Endodermal cell (in vitro differentiated cells): Measurements from ENCODE around the gene TBC1D2B. TPM values are rescaled to one million over a fixed set of nuclear protein-coding genes. Genes with fewer than 3 reads are reported as not detected.

ENCODE experiments used
- DNase-seq: peaks from one replicate; pipeline ENCODE4 v3.0.0-alpha.2; 2017
- H3K27ac ChIP-seq: 2 replicates; pipeline ENCODE4 v1.5.1; 2013; ENCODE audit warnings: mild to moderate bottlenecking, low read depth, low read length, moderate library complexity
- H3K27me3 ChIP-seq: 2 replicates; pipeline ENCODE4 v1.6.1; 2013; ENCODE audit warnings: mild to moderate bottlenecking, low read length, moderate library complexity; ENCODE audit not compliant: insufficient read depth, control insufficient read depth, poor library complexity, severe bottlenecking
- H3K36me3 ChIP-seq: 2 replicates; pipeline ENCODE4 v1.7.0; 2013; ENCODE audit warnings: mild to moderate bottlenecking, low read length, moderate library complexity; ENCODE audit not compliant: control insufficient read depth, insufficient read depth
- H3K4me1 ChIP-seq: one replicate; pipeline ENCODE4 v1.7.0; 2013; ENCODE audit warnings: low read length; ENCODE audit not compliant: control insufficient read depth, insufficient read depth
- H3K4me3 ChIP-seq: 2 replicates; pipeline ENCODE4 v1.5.1; 2013; ENCODE audit warnings: mild to moderate bottlenecking, low read length, moderate library complexity
- H3K9ac ChIP-seq: 2 replicates; pipeline ENCODE4 v1.6.1; 2013; ENCODE audit warnings: mild to moderate bottlenecking, low read length, moderate library complexity; ENCODE audit not compliant: poor library complexity, severe bottlenecking; ENCODE audit errors: extremely low read depth
- H3K9me3 ChIP-seq: 2 replicates; pipeline ENCODE4 v1.6.1; 2013; ENCODE audit warnings: mild to moderate bottlenecking, low read length, moderate library complexity; ENCODE audit not compliant: control insufficient read depth
- H3K27ac Mint-ChIP-seq: 2 replicates; pipeline ENCODE4 v1.8.0; 2020; ENCODE audit warnings: mixed read lengths
- H3K27me3 Mint-ChIP-seq: 2 replicates; pipeline ENCODE4 v1.8.0; 2021; ENCODE audit warnings: mild to moderate bottlenecking, mixed read lengths; ENCODE audit not compliant: insufficient read depth
- H3K36me3 Mint-ChIP-seq: 2 replicates; pipeline ENCODE4 v1.8.0; 2020; ENCODE audit warnings: low read depth, mixed read lengths
- H3K4me1 Mint-ChIP-seq: 2 replicates; pipeline ENCODE4 v1.8.0; 2020; ENCODE audit warnings: mixed read lengths
- H3K4me3 Mint-ChIP-seq: 2 replicates; pipeline ENCODE4 v1.8.0; 2020; ENCODE audit warnings: mild to moderate bottlenecking, moderate library complexity, mixed read lengths
- H3K9me3 Mint-ChIP-seq: 2 replicates; pipeline ENCODE4 v1.8.0; 2020; ENCODE audit warnings: mild to moderate bottlenecking, mixed read lengths
- CTCF ChIP-seq: fragments of 200-600 bp; sonication (generic); conservative IDR thresholded peaks from 2 replicates; pipeline ENCODE4 v1.5.0; 2021; ENCODE audit warnings: antibody characterized with exemption, mild to moderate bottlenecking
- WGBS, 2 experiments: methylation state at CpG; one replicate each; pipeline versions ENCODE4 v1.1.5 to v1.1.7; 2013; ENCODE audit warnings: missing lambda C conversion rate in 2 of 2, mixed read lengths in 1 of 2; ENCODE audit not compliant: insufficient coverage in 1 of 2, insufficient read length in 1 of 2; 5-methylcytosine and 5-hydroxymethylcytosine counted together
- total RNA-seq, 2 donors: library from RNA; stranded (reverse); fragmentation: NEBNext Ultra II Directional in 1 of 2; extraction: Animal tissue kit (Norgen Biotek cat#: 25700) in 1 of 2; gene quantifications; 2 replicates in 1 of 2; 3 replicates in 1 of 2; pipeline ENCODE4 v1.2.1, GENCODE V29; 2021

The TBC1D2B gene
- total RNA-seq, 2 donors from 2014 or later, result 13.8 to 23.8 TPM

- Histone ChIP-seq H3K27ac (no peak overlapping the region), H3K4me3 (no peak overlapping the region), H3K9ac (no peak overlapping the region), H3K36me3 (no peaks in the 10 kb centered on the region), H3K4me1 (peaks cover 19% of the 10 kb centered on the region), H3K9me3 (no peaks in the 10 kb centered on the region), H3K27me3 (no peaks in the 10 kb centered on the region)
- no peaks in the 10 kb centered on the region for H3K27me3 Mint-ChIP-seq
- DNase-seq, result peak; percentile 8
- peaks cover 2% of the 10 kb centered on the region for H3K36me3 Mint-ChIP-seq
- H3K4me1 Mint-ChIP-seq, result peaks cover 27% of the 10 kb centered on the region
- no peaks in the 10 kb centered on the region for H3K9me3 Mint-ChIP-seq
- H3K27ac Mint-ChIP-seq, result no peak overlapping the region
- no peak overlapping the region for H3K4me3 Mint-ChIP-seq
- 90 to 93% methylated on average over 3 to 5 of the region's 5 CpGs for WGBS, 2 experiments
- TF ChIP-seq CTCF, result no peak
Measured at GRCh38 chr15:78046796-78047341, 30.6 kb downstream of the TBC1D2B start.

- no peaks in the 10 kb centered on the region for H3K9me3 Mint-ChIP-seq
- no peak for DNase-seq
- TF ChIP-seq CTCF, result no peak
- Histone ChIP-seq H3K9me3 (no peaks in the 10 kb centered on the region), H3K36me3 (no peaks in the 10 kb centered on the region), H3K4me1 (peaks cover 6% of the 10 kb centered on the region), H3K9ac (no peak overlapping the region), H3K27ac (no peak overlapping the region), H3K27me3 (no peaks in the 10 kb centered on the region), H3K4me3 (no peak overlapping the region)
- no peak overlapping the region for H3K4me3 Mint-ChIP-seq
- H3K36me3 Mint-ChIP-seq, result peaks cover 2% of the 10 kb centered on the region
- no peaks in the 10 kb centered on the region for H3K27me3 Mint-ChIP-seq
- H3K27ac Mint-ChIP-seq, result no peak overlapping the region
- peaks cover 12% of the 10 kb centered on the region for H3K4me1 Mint-ChIP-seq
- 100% methylated on average over 1 of the region's 1 CpG; no CpG with 5 or more reads in 1 of the 2 experiments for WGBS, 2 experiments
Measured at GRCh38 chr15:78045189-78045588, 32.3 kb downstream of the TBC1D2B start.

GRCh38 chr15:78044407-78045155 is 32.9 kb downstream of the TBC1D2B start:
- H3K9ac ChIP-seq, result no peak overlapping the region
- no peak overlapping the region for H3K27ac Mint-ChIP-seq
- no peaks in the 10 kb centered on the region for H3K9me3 ChIP-seq
- no peak overlapping the region for H3K4me3 ChIP-seq
- H3K4me1 ChIP-seq, result no peaks in the 10 kb centered on the region
- WGBS, 2 experiments, result 90 to 100% methylated on average over 2 to 4 of the region's 5 CpGs
- H3K36me3 ChIP-seq, result no peaks in the 10 kb centered on the region
- H3K4me3 Mint-ChIP-seq, result no peak overlapping the region
- no peak for TF ChIP-seq CTCF
- H3K27me3 ChIP-seq, result no peaks in the 10 kb centered on the region
- DNase-seq, result peak; percentile 17
- H3K36me3 Mint-ChIP-seq, result peaks cover 2% of the 10 kb centered on the region
- no peak overlapping the region for H3K27ac ChIP-seq
- no peaks in the 10 kb centered on the region for H3K27me3 Mint-ChIP-seq
- H3K4me1 Mint-ChIP-seq, result peaks cover 6% of the 10 kb centered on the region
- no peaks in the 10 kb centered on the region for H3K9me3 Mint-ChIP-seq
